ENCODE data around the gene TARBP1.

Gene TARBP1

DNA sequence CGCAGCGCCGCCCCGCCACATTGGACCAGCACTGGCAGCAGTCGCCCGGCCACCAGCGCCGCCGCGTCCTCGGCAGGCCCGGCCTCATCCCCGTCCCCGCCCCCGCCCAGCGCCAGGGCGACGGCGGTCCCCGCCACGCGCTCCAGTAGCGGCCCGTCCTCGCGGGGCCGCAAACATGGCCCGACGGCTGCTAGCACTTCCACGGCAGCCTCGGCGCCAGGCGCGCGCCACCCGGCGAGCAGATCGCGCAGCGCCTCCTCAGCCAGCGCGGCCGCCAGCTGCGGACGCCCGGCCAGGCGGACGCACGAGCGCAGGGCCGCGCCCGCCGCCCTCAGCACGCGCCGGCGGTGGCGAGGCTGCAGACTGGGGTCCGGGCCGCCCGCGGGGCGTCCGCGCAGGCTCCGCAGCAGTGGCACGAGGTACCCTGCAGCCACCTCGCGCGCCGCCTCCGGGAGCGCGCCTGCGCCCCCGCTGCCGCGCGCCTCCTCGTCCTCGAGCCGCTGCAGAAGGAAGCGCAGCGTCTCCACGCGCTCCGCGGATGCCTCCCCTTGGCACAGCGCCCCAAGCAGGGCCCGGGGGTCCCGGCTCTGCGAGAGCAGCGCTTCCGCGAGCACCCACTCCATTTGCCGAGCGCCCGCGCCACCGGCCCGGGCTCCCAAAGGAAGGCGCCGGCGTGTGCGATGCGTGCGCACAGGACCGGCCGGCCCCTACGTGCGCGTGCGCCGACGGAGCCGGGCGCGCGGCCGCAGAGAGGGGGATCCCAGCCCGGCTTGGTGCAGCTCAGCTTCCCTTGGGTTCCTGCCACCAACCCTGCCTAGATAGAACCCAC is at the start of gene TARBP1:
TSS of gene TARBP1 (minus strand) at position 699 of the 829 bp plus-strand sequence. CDS start at position 623, 76 bp downstream.
- no peaks in the 10 kb centered on the region for H3K27me3 ChIP-seq (ENCODE audit: control insufficient read depth, insufficient read depth, low read length)
- no peak for TF ChIP-seq CTCF (IDR thresholded peaks at IDR 0.05)
- H3K27ac ChIP-seq, result peak within 1 kb of the TSS; percentile 24
- peak within 1 kb of the TSS; percentile 91 for H2AFZ ChIP-seq
- H3K9me3 ChIP-seq (ENCODE audit: control insufficient read depth, low read length), result no peaks in the 10 kb centered on the region
- peak within 1 kb of the TSS; percentile 64 for H3K4me3 ChIP-seq (ENCODE audit: low read depth, low read length)
- H3K9ac ChIP-seq, result no peak within 1 kb of the TSS
- no peaks in the 10 kb centered on the region for H3K36me3 ChIP-seq (ENCODE audit: control insufficient read depth, insufficient read depth, low read length)
- H3K4me1 ChIP-seq, result no peaks in the 10 kb centered on the region
- no peaks in the 10 kb centered on the region for H3K79me2 ChIP-seq
- H3K4me2 ChIP-seq (ENCODE audit: low read length), result peak within 1 kb of the TSS; percentile 95

DNA sequence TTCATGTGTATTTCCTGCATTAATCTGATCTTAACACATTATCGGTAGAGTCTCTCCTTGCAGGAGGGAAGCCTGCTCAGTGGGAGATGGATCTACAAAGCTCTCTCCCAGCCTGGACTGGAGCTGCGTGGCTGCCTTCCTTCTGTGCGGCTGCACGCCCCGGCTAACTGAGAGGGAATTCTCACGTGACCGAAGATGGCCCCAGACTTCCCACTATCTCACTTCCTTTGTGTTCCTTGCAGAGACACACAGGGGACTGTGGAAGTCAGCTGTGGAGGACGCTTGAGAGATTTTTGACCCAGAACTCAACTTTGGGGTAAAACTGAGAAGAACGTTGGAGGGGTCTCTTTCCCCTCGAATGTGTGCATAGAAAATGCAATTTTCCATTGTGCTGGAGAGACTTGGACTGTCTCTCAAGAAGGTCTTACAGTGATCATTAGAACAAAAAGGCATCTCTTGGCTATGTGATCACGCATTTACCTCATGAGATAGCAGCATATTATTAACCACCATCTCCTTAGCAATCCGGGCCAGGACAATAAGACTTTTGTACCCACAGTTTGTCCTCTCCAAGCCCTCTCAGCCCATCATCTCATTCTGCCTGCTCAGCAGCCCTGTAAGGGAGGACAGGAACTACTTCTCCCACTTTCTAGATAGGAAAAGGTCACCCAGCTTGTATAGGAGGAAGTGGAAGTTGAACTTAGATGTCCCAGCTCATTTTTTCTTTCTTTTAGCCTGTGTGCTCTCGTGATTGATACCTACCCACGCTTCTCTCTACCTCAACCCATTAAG is 49.3 kb upstream of the TARBP1 start:
- H3K79me2 ChIP-seq, result no peaks in the 10 kb centered on the region
- no peak overlapping the region for H3K4me3 ChIP-seq (ENCODE audit: low read depth, low read length)
- no peak overlapping the region for H2AFZ ChIP-seq
- no peak for TF ChIP-seq CTCF (IDR thresholded peaks at IDR 0.05)
- H3K27ac ChIP-seq, result no peak overlapping the region
- H3K4me2 ChIP-seq (ENCODE audit: low read length), result no peak overlapping the region
- no peaks in the 10 kb centered on the region for H3K9me3 ChIP-seq (ENCODE audit: control insufficient read depth, low read length)
- H3K4me1 ChIP-seq, result peaks cover 8% of the 10 kb centered on the region
- H3K27me3 ChIP-seq (ENCODE audit: control insufficient read depth, insufficient read depth, low read length), result no peaks in the 10 kb centered on the region
- H3K9ac ChIP-seq, result no peak overlapping the region
- no peaks in the 10 kb centered on the region for H3K36me3 ChIP-seq (ENCODE audit: control insufficient read depth, insufficient read depth, low read length)

- Histone ChIP-seq H3K9me3 (ENCODE audit: control insufficient read depth, low read length) (no peaks in the 10 kb centered on the region), H3K4me2 (ENCODE audit: low read length) (no peak overlapping the region), H3K4me1 (peaks cover 10% of the 10 kb centered on the region), H3K36me3 (ENCODE audit: control insufficient read depth, insufficient read depth, low read length) (no peaks in the 10 kb centered on the region), H3K9ac (no peak overlapping the region), H3K27me3 (ENCODE audit: control insufficient read depth, insufficient read depth, low read length) (no peaks in the 10 kb centered on the region), H3K27ac (no peak overlapping the region), H3K4me3 (ENCODE audit: low read depth, low read length) (no peak overlapping the region), H2AFZ (no peak overlapping the region), H3K79me2 (no peaks in the 10 kb centered on the region)
- TF ChIP-seq CTCF (IDR thresholded peaks at IDR 0.05), result no peak
Observed at GRCh38 chr1:234527346-234527745, 48.4 kb upstream of the TARBP1 start.

- no peak overlapping the region for H3K4me3 ChIP-seq (ENCODE audit: low read depth, low read length)
- TF ChIP-seq CTCF (IDR thresholded peaks at IDR 0.05), result no peak
Observed at GRCh38 chr1:234526922-234527321, 47.9 kb upstream of the TARBP1 start.

More at GRCh38 chr1:234526922-234527321, 47.9 kb upstream of the TARBP1 start:
- Histone ChIP-seq H3K79me2 (no peaks in the 10 kb centered on the region), H3K27me3 (ENCODE audit: control insufficient read depth, insufficient read depth, low read length) (no peaks in the 10 kb centered on the region), H3K36me3 (ENCODE audit: control insufficient read depth, insufficient read depth, low read length) (no peaks in the 10 kb centered on the region), H2AFZ (no peak overlapping the region), H3K4me2 (ENCODE audit: low read length) (no peak overlapping the region), H3K27ac (no peak overlapping the region), H3K9me3 (ENCODE audit: control insufficient read depth, low read length) (no peaks in the 10 kb centered on the region), H3K4me1 (peaks cover 7% of the 10 kb centered on the region), H3K9ac (no peak overlapping the region)

Data from parathyroid adenoma (tissue), 2 donors.